M059J (cell line): ENCODE results near the gene PPP1R9A. TPM values are rescaled to one million over a fixed set of nuclear protein-coding genes. Genes with fewer than 3 reads are reported as not detected.

Experiments used
- DNase-seq: peaks from one replicate; pipeline ENCODE4 v3.0.0-alpha.2; 2012; ENCODE audit warnings: low read depth
- total RNA-seq: library from RNA; depleted of rRNA; stranded (reverse); fragments of >200 nt; shearing (Covaris generic); gene quantifications from 2 replicates; pipeline ENCODE4 v1.2.3, GENCODE V29; 2014

PPP1R9A gene
- total RNA-seq, 1 experiment from 2014 or later, result 0.25 TPM

GRCh38 chr7:94909179-94909466, 1.7 kb downstream of the PPP1R9A start:
- no peak for DNase-seq

DNA sequence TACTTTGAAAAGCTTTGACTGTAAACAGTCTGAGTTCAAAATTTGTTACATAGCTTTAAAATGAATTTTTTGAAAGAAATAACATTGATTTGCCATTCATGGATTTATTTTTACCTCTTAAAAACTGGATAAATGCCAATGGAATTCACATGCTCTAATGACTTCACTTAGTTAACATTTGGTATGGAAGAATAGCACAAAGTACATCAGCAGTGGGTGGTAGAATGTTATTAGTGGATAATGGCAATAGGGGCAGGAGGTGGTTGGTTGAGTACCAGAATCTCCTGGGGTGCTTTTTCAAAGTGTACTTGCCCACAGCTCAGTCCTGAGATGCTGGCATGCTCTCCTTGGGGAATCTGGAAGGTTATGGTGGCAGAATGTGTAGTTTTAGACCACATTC, 4.7 kb downstream of the PPP1R9A start:
- no peak for DNase-seq

- DNase-seq, result no peak
These were observed 6.0 kb downstream of the PPP1R9A start for GRCh38 chr7:94913391-94913790.

DNA sequence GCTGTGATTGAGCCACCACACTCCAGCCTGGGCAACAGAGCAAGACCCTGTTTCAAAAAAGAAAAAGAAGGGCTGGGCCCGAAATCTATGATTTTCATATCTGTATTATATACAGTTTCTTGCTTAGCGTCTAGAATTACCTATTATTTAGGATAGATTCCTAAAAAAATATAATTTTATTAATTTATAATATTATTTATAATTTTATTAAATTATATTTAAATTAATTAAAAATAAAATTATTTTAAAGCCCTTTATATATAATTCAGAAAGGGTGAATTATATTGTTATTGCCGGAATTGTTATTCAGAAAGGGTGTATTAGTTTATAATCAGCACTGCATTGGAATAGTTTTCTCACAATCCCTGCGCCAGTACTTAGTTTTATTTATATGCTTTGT, 14.5 kb downstream of the PPP1R9A start:
- no peak for DNase-seq

DNA sequence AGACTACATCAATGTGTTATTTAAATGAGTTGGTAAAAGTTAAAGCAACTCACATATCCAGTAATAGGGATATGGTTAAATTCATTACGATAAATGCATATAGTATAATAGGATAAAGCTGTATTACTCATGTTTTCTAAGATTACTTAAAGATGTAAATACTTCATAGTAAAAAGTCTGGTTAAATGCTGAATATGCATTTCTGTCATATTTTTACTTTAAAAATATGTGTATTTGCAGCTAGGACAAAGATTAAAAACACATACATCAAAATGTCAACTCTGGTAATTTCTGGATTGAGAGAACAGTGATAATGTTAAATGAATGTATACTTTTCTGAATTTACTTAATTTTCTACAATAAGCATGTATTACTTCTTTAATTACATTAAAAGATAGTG, 15.1 kb downstream of the PPP1R9A start:
- no peak for DNase-seq

GRCh38 chr7:94923412-94923811, 16.0 kb downstream of the PPP1R9A start:
- no peak for DNase-seq

DNA sequence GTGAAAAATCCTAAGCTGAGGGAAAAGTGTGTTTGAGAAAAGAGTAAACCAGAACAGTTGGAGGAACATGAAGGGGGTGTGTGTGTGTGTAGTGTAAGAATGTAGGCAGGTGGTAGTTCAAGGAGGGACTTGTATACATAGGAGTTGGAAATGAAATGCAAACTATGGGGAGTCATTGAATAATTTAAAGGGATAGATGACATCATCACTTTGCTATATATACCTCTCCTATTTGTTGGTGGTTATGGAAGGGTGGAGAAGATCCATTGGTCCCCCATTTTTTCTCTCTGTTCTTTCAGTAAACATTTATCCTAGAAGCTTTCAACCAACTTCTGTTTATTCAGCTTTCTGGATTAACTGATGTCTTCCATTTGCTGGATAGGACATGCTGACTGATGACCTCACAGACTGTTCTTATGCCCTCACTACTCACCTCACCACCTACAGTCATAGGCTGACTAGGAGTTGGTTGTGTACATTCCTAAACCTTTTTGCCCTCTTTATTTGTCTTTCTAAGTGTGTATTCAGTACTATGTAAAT, 20.8 kb downstream of the PPP1R9A start:
- DNase-seq, result no peak

DNA sequence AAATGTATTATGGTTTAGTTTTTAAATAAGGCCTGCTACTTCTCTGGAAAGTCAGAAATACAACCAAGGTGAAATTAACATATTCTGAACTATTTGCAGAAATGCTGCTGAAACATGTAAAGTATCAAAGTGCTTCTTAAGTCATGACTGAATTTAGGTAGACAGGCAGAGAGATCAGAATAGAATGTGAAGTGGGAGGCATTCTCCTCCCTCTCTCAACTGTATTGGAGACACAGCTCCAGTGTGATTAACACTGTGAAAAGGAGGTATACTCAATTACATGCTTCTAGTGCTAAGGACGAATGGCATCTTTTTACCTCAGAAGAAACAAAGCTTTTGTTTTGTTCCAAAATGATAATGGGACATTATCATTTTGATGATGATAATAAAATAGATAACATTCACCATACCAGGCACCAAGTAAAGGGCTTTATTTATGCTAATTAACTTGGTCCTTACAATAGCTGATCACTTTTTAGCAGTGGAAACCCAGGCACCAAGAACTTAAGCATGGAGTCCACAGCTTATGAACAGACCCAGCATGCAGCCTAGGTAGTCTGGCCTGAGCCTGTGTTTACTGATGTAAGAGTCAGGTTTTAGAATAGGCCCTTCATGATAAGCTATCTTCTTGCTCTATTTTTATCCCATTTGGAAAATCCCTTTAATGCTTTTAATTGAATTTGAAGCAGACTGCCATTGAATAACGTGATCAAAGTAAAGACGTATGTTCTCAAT, 26.0 kb downstream of the PPP1R9A start:
- DNase-seq, result no peak

DNA sequence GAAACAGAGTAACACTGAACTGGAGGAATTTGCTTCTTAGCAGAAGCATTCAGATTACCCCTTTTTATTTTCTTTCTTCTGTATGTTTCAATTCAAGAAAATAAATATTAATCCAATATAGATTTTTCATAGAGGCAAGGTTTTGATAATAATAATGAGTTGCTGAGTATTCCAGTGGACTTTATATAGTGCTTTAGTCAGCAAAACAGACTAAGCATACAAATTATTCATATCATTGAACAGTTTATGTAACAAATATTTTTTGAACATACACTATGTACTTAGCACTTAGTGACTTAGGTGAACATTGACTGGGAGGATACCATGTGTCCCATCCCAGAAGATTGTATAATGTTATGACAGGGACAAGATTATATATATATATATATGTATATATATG, 32.0 kb downstream of the PPP1R9A start:
- no peak for DNase-seq

- no peak for DNase-seq
These were observed 32.8 kb downstream of the PPP1R9A start for GRCh38 chr7:94940241-94940640.

DNA sequence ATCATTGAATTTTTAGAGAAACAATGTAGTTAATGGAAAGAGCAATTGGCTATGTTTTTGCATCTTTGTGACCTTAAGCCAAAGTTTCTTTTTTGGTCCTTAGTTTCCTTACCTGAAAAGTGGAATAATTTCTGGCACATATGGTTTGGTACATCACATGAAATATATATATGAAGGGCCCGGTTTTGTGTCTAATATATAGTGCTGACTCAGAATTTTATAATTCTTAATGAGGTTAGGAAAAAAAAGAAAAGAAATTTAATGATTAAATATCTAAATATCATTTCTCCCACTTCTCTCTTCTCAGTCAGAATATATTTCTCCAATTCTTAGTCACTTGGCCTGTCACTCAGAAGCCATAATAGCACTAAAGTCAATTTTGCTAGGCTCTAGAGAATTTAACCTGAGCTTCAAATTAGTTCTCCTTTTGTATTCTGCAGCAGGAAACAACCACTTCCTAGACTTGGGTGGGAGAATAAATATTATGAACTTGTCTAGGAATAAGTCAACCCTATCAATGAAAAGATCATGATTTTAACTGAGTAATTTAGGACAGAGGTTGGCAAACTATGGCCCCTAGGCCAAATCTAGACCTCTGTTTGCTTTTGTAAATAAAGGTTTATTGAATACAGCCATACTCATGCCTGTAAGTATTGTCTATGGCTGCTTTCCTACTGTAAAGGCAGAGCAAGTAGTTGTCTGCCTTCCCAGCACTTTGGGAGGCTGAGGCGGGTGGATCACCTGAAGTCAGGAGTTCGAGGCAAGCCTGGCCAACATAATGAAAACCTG, 34.6 kb downstream of the PPP1R9A start:
- DNase-seq, result no peak

- no peak for DNase-seq
These were observed 35.7 kb downstream of the PPP1R9A start for GRCh38 chr7:94943134-94943533.

DNA sequence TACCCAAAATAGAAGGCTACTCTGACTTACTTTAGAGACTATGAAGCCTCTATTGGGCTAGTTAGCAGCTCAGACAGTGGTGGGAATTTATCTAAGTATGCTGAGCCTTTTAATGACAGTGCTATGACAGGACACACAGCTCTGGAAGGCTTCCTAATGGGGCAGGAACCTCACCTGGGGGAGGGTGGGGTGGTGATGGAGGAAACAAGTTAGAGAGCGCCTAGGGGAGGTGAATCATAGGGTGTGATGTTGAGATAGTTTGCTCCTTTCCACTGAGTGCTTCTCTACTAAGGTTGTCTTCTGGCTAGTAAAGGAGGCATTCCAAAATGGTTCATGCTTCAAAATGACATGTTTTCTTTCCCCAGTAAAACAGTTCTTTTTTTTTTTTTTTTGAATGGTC, 42.1 kb downstream of the PPP1R9A start:
- DNase-seq, result no peak

DNA sequence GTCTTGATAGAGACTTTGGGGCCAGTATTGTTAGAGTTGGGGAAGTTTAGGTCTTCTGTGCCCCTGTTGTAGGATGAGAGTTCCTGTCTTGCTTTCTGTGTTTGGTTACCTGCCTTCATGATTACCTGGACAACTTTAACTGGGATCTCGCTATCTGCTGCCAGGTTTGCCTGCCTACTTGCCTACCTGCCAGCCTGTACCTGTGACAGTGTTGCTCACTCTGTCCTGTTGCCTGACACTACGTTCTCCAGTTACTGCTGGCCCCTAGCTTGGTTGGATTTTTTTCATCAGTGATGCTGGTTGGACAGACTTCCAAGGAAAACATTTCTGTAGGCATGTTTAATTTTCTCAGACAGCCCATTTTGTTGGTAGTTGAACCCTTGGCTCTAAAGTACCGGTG, 48.4 kb downstream of the PPP1R9A start:
- no peak for DNase-seq

- DNase-seq, result no peak
These were observed 49.7 kb downstream of the PPP1R9A start for GRCh38 chr7:94957061-94957460.

GRCh38 chr7:94962661-94963060, 55.3 kb downstream of the PPP1R9A start:
- no peak for DNase-seq

DNA sequence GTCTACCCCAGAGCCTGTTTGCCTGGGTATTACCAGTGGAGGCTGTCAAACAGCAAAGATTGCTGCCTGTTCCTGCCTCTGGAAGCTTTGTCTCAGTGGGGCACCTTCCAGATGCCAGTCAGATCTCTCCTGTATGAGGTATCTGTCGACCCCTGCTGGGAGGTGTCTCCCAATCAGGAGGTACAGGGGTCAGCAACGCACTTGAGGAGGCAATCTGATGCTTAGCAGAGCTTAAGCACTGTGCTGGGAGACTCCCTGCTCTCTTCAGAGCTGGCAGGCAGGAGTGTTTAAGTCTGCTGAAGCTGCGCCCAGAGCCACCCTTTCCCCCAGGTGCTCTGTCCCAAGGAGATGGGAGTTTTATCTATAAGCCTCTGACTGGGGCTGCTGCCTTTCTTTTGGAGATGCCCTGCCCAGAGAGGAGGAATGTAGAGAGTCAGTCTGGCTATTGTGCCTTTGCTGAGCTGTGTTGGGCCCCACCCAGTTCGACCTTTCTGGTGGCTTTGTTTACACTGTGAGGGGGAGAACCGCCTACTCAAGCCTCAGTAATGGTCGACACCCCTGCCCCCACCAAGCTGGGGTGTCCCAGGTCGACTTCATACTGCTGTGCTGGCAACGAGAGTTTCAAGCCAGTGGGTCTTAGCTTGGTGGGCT, 62.2 kb downstream of the PPP1R9A start:
- no peak for DNase-seq

GRCh38 chr7:94970085-94970576, 62.7 kb downstream of the PPP1R9A start:
- no peak for DNase-seq

DNA sequence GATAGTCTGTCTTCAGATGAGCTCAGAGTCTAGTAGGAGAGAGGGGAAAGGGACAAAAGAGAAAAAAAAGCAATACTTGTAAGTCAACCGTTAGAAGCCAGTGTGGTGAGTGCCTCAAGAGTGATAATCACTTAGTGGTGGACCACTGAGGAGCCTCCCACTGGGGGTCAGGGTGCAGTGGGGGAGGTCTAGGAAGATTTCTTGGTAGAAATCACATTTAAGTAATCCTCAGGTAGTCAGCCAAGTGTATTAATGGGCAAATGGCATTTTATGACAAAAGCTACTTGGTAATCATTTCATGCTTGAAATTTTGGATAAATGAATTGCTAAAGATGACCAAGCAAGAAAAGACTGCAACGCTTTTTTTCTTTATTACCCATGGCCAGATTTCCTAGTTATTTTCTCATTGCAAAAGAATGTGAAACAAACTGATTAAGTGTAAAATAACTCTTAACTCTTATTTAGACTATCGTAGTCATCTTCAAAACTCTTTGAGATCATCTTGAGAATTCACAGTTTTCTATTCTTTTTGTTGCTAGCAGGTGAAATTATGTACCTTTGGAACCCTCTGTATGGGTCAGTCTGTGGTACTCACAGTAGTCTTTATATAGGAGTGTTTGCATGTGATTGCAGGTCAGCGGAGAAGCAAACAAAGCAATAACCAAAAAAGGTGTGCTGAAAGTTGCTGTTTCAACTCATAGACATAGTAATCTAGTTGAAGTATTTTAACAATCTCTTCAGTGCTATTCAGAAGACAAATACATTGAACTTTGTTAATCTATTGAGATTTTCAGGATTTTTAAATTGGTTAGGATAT, 63.9 kb downstream of the PPP1R9A start:
- DNase-seq, result no peak

- DNase-seq, result peak; percentile 39
These were observed 64.9 kb downstream of the PPP1R9A start for GRCh38 chr7:94972296-94972695.

DNA sequence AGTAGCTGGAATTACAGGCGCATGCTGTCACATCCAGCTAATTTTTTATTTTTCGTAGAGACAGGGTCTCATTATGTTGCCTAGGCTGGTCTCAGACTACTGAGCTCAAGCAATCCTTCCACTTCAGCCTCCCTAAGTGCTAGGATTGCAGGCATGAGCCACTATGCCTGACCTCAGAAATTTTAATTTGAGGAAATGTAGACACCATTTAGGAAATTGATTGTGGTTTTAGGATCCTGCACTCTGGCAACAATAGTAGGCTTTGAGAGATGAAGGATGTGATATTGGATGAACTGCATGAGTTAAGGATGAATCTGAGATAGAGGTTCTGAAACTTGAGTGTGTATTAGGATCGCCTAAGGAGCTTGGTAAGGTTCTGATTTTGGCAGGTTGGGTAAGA, 66.5 kb downstream of the PPP1R9A start:
- no peak for DNase-seq

DNA sequence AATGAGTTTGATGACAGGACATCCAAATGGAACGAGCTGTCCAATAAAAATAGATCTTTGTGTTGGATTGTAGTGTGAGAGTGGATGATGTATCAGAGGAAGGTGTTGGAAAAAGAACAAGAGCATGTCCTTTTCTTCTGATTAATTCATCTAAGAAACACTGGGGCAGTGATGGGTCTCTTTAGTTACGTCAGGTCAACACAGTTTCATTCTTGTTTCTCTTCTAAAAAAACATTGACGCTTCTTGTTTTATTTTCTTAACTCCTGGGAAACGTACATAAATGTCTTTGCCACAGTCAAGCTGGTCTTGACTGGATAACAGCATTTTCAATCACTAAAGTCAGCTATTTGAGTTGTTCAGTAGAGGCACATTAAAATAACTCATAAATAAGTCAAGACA, 67.0 kb downstream of the PPP1R9A start:
- no peak for DNase-seq
